ENCODE data around the gene KCNIP4.

The KCNIP4 gene

DNA sequence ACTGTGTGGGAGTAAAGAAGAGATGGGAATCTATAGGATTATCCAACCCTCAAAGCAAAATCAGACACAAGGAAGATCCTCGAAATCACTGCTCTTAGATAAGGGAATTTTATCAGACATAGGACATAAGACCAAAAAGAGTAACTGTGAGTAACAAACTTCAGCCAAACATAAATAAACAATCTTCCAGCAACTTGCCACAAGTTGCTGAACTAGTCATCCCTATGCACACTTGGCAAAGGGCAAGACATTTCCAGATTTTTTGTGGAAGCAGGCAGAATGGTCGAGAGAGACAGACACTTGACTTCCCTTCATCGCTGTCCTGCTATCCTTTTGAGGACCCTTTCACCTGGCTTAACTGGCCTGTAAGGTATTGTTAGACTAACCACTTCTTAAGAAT lies 89.6 kb downstream of the KCNIP4 start:
- Histone ChIP-seq H3K27me3 (ENCODE audit: control insufficient read depth, insufficient read depth, low read length) (no peaks in the 10 kb centered on the region), H3K9me3 (ENCODE audit: control insufficient read depth, insufficient read depth, low read length) (peaks cover 2% of the 10 kb centered on the region; the same call in 1 of the 2 replicates), H3K4me1 (ENCODE audit: control insufficient read depth, insufficient read depth, low read length) (no peaks in the 10 kb centered on the region), H3K4me3 (ENCODE audit: low read length) (no peak overlapping the region), H3K36me3 (ENCODE audit: control insufficient read depth, insufficient read depth, low read length) (no peaks in the 10 kb centered on the region; the same call in 1 of the 2 replicates), H3K27ac (ENCODE audit: low read length) (no peak overlapping the region)
- no peak for DNase-seq (ENCODE audit: low read depth, low spot score)
- WGBS (ENCODE audit: insufficient coverage, insufficient read length) = no CpG with 5 or more reads among the region's 3 CpGs

DNA sequence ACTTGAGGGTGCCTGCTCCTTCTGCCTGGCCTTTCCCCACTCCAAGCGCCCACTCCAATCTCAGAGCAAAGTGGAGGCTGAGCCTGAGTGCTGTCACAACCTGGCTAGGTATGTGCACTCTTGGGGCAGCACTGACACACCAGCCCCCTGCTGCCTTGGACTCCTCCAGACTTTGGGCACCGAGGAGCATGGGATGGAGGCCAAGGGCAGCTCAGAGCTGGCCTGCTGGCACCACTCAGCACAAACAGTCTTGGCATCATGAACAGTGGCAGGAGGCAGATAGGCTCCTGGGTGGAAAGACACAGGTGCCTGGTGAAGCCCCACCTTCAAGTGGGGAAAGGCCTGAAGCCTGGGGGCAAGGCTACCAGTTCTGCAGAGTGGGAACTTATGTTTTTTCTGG lies 91.8 kb downstream of the KCNIP4 start:
- Histone ChIP-seq H3K4me1 (ENCODE audit: control insufficient read depth, insufficient read depth, low read length) (no peaks in the 10 kb centered on the region), H3K4me3 (ENCODE audit: low read length) (no peak overlapping the region), H3K27ac (ENCODE audit: low read length) (no peak overlapping the region), H3K9me3 (ENCODE audit: control insufficient read depth, insufficient read depth, low read length) (peaks cover 2% of the 10 kb centered on the region; the same call in 1 of the 2 replicates), H3K36me3 (ENCODE audit: control insufficient read depth, insufficient read depth, low read length) (no peaks in the 10 kb centered on the region; the same call in 1 of the 2 replicates), H3K27me3 (ENCODE audit: control insufficient read depth, insufficient read depth, low read length) (no peaks in the 10 kb centered on the region)
- WGBS (ENCODE audit: insufficient coverage, insufficient read length) = no CpG with 5 or more reads among the region's 2 CpGs
- no peak for DNase-seq (ENCODE audit: low read depth, low spot score)

DNA sequence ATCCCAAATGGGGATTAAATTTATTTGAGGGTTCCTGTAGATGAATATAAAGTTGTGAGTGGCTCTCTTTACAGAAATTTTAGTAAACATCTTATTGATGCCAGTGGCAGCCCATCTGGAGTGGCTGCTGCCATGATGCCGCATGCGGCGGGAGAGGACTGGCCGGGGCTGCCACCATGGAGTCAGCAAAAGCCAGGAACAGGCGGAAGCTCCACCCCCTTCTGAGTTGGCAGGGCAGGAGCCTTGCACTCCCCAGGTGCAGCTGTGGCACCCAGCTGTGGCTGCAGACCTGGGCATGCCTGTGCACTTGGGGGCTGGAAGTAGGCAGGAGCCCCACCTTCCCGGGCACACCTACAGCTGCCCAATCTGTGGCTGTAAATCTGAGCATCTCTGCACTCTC lies 92.3 kb downstream of the KCNIP4 start:
- DNase-seq (ENCODE audit: low read depth, low spot score) = no peak
- no peaks in the 10 kb centered on the region; the same call in 1 of the 2 replicates for H3K36me3 ChIP-seq (ENCODE audit: control insufficient read depth, insufficient read depth, low read length)
- no CpG with 5 or more reads among the region's 6 CpGs for WGBS (ENCODE audit: insufficient coverage, insufficient read length)

DNA sequence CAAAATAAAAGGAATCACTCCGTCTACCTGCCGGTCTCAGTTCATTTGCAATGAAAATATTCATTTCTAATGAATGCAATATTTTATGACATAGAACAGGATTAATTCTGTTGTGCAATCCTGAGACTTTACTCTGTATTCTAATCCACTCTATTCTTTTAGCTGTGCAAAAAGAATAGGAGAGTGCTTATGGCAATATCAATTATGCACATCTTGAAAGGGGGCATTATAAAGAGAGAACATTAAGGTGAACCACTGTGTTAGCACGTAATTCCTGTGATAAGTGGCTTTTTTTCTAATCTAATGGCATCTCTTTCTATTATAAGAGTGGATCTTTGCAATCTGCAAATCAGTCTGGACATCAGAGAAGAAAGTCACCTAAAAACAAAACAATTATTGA lies 99.5 kb downstream of the KCNIP4 start:
- H3K27ac ChIP-seq (ENCODE audit: low read length) = no peak overlapping the region
- DNase-seq (ENCODE audit: low read depth, low spot score) = no peak
- no peaks in the 10 kb centered on the region for H3K9me3 ChIP-seq (ENCODE audit: control insufficient read depth, insufficient read depth, low read length)
- no CpG with 5 or more reads among the region's 3 CpGs for WGBS (ENCODE audit: insufficient coverage, insufficient read length)
- H3K27me3 ChIP-seq (ENCODE audit: control insufficient read depth, insufficient read depth, low read length) = no peaks in the 10 kb centered on the region
- H3K4me1 ChIP-seq (ENCODE audit: control insufficient read depth, insufficient read depth, low read length) = no peaks in the 10 kb centered on the region; the same call in 1 of the 2 replicates
- no peaks in the 10 kb centered on the region for H3K36me3 ChIP-seq (ENCODE audit: control insufficient read depth, insufficient read depth, low read length)
- H3K4me3 ChIP-seq (ENCODE audit: low read length) = no peak overlapping the region

More for the DNA sequence above, 92.3 kb downstream of the KCNIP4 start:
- H3K27ac ChIP-seq (ENCODE audit: low read length) = no peak overlapping the region
- H3K4me1 ChIP-seq (ENCODE audit: control insufficient read depth, insufficient read depth, low read length) = no peaks in the 10 kb centered on the region
- no peak overlapping the region for H3K4me3 ChIP-seq (ENCODE audit: low read length)
- no peaks in the 10 kb centered on the region for H3K27me3 ChIP-seq (ENCODE audit: control insufficient read depth, insufficient read depth, low read length)
- H3K9me3 ChIP-seq (ENCODE audit: control insufficient read depth, insufficient read depth, low read length) = peaks cover 2% of the 10 kb centered on the region; the same call in 1 of the 2 replicates

DNA sequence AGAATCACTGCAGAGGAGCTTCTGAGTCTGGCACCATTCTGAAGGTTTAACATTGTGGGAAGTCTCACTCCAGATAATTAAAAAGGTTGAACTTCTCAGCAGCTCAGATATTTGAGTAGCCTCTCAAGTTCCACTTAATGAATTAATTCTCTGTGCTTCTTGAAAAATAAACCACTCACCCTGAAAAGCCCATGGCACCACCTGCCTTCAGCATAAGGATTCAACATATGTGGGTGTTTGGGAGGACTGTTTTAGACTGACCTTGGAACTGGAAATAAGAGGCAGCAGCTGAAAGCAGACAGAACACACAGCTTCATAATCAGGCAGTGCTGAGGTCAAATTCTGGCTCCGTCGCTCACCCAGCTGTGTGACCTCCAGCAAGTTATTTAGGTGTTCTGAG lies 100.6 kb downstream of the KCNIP4 start:
- no CpG with 5 or more reads among the region's 2 CpGs for WGBS (ENCODE audit: insufficient coverage, insufficient read length)
- Histone ChIP-seq H3K27ac (ENCODE audit: low read length) (no peak overlapping the region), H3K4me1 (ENCODE audit: control insufficient read depth, insufficient read depth, low read length) (no peaks in the 10 kb centered on the region; the same call in 1 of the 2 replicates), H3K9me3 (ENCODE audit: control insufficient read depth, insufficient read depth, low read length) (no peaks in the 10 kb centered on the region), H3K4me3 (ENCODE audit: low read length) (no peak overlapping the region), H3K36me3 (ENCODE audit: control insufficient read depth, insufficient read depth, low read length) (no peaks in the 10 kb centered on the region), H3K27me3 (ENCODE audit: control insufficient read depth, insufficient read depth, low read length) (no peaks in the 10 kb centered on the region)
- DNase-seq (ENCODE audit: low read depth, low spot score) = no peak

DNA sequence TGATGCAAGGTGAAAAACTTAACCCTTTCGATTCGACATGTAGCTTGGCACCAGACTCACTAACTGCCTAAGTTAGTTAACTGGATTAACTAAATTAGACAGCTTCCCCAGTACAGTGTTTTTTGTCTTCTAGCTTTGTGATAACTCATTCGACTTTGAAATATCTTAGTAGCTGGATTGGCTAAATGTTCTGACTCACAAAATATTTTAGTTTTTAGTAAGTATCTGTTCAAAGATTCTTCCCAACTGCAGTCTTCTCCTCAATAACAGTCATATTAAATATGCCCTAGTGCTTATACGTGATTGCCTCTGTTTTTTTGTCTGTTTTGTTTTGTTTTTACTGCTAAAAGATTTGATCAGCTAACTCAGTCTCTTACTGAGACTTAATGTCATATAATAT lies 102.9 kb downstream of the KCNIP4 start:
- no peaks in the 10 kb centered on the region; the same call in 1 of the 2 replicates for H3K4me1 ChIP-seq (ENCODE audit: control insufficient read depth, insufficient read depth, low read length)
- WGBS (ENCODE audit: insufficient coverage, insufficient read length) = no CpG with 5 or more reads among the region's 4 CpGs

DNA sequence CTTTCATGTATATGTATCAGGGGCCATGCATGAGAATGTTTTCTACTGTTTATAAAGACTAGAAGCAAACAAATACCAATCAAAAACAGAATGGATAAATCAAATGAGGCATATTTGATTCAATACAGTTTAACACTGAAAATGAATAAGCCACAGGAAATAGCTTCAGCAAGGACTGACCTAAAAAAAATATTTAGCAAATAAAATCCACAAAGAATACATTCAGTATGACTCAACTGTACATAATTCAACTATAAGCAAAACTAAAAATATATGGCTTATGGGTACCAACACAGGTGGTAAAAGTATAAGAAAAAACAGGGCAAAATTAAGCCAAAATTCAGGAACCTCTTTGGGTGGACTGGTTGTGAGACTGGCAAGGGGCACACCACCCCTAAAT lies 112.9 kb downstream of the KCNIP4 start:
- H3K9me3 ChIP-seq (ENCODE audit: control insufficient read depth, insufficient read depth, low read length) = no peaks in the 10 kb centered on the region
- no peak overlapping the region for H3K4me3 ChIP-seq (ENCODE audit: low read length)
- DNase-seq (ENCODE audit: low read depth, low spot score) = no peak
- H3K4me1 ChIP-seq (ENCODE audit: control insufficient read depth, insufficient read depth, low read length) = no peaks in the 10 kb centered on the region
- H3K36me3 ChIP-seq (ENCODE audit: control insufficient read depth, insufficient read depth, low read length) = no peaks in the 10 kb centered on the region
- no peak overlapping the region for H3K27ac ChIP-seq (ENCODE audit: low read length)
- no peaks in the 10 kb centered on the region for H3K27me3 ChIP-seq (ENCODE audit: control insufficient read depth, insufficient read depth, low read length)

More for the DNA sequence above, 102.9 kb downstream of the KCNIP4 start:
- Histone ChIP-seq H3K27me3 (ENCODE audit: control insufficient read depth, insufficient read depth, low read length) (no peaks in the 10 kb centered on the region), H3K36me3 (ENCODE audit: control insufficient read depth, insufficient read depth, low read length) (no peaks in the 10 kb centered on the region), H3K9me3 (ENCODE audit: control insufficient read depth, insufficient read depth, low read length) (no peaks in the 10 kb centered on the region), H3K27ac (ENCODE audit: low read length) (no peak overlapping the region), H3K4me3 (ENCODE audit: low read length) (no peak overlapping the region)
- DNase-seq (ENCODE audit: low read depth, low spot score) = no peak

DNA sequence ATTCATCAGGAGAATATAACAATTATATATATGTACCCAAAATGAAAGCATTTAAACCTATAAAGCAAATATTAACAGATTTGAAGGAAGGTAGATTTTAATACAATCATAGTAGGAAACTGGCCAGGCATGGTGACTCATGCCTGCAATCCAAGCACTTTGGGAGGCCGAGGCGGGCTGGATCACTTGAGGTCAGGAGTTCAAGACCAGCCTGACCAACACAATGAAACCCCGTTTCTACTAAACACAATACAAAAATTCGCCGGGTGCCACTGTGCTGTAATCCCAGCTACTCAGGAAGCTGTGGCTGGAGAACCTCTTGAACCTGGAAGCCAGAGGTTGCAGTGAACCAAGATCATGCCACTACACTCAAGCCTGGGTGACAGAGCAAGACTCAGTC lies 118.3 kb downstream of the KCNIP4 start:
- DNase-seq (ENCODE audit: low read depth, low spot score) = no peak
- no peaks in the 10 kb centered on the region for H3K4me1 ChIP-seq (ENCODE audit: control insufficient read depth, insufficient read depth, low read length)
- H3K9me3 ChIP-seq (ENCODE audit: control insufficient read depth, insufficient read depth, low read length) = no peaks in the 10 kb centered on the region
- no peak overlapping the region for H3K27ac ChIP-seq (ENCODE audit: low read length)
- no peaks in the 10 kb centered on the region for H3K36me3 ChIP-seq (ENCODE audit: control insufficient read depth, insufficient read depth, low read length)
- H3K4me3 ChIP-seq (ENCODE audit: low read length) = no peak overlapping the region
- WGBS (ENCODE audit: insufficient coverage, insufficient read length) = no CpG with 5 or more reads among the region's 5 CpGs
- H3K27me3 ChIP-seq (ENCODE audit: control insufficient read depth, insufficient read depth, low read length) = no peaks in the 10 kb centered on the region

DNA sequence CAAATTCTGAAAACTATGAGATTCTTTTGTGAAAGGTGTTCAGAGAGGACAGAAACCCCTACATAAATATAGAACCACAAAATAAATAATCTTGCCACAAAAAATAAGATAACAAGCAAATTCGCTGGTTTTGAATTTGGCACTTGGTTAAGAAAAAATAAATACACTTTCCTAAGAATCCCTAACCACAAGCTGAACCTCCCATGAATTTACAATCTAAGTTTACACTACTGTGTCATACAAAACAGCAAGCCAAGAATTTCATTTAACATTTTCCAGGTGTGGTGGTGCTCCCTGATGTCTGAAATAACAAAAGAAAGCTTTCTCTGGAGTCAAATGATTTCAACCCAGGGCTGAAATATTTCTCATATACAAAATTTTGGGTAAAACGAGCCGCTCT lies 121.0 kb downstream of the KCNIP4 start:
- Histone ChIP-seq H3K9me3 (ENCODE audit: control insufficient read depth, insufficient read depth, low read length) (no peaks in the 10 kb centered on the region), H3K27ac (ENCODE audit: low read length) (no peak overlapping the region), H3K4me1 (ENCODE audit: control insufficient read depth, insufficient read depth, low read length) (no peaks in the 10 kb centered on the region), H3K4me3 (ENCODE audit: low read length) (no peak overlapping the region), H3K27me3 (ENCODE audit: control insufficient read depth, insufficient read depth, low read length) (no peaks in the 10 kb centered on the region), H3K36me3 (ENCODE audit: control insufficient read depth, insufficient read depth, low read length) (no peaks in the 10 kb centered on the region)
- no peak for DNase-seq (ENCODE audit: low read depth, low spot score)
- no CpG with 5 or more reads among the region's 3 CpGs for WGBS (ENCODE audit: insufficient coverage, insufficient read length)

DNA sequence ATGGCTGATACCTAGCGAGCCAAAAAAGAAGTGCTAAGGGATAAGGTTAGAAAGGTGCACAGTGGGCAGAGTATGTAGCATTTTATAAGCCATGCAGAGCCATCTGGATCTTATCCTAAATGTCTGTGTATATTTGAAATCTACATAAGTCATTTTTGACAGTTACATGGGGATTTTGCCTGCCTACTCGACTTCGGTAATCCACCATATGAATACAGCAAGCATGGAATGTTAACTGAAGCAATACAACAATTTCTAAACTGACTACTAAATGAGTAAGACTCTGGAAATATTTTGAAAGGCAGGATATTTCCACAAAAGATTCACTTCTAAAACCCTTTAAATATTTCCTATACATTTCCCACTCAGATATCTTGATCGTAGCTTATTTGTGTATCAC lies 122.5 kb downstream of the KCNIP4 start:
- no peak overlapping the region for H3K27ac ChIP-seq (ENCODE audit: low read length)
- H3K27me3 ChIP-seq (ENCODE audit: control insufficient read depth, insufficient read depth, low read length) = no peaks in the 10 kb centered on the region
- no peak overlapping the region for H3K4me3 ChIP-seq (ENCODE audit: low read length)
- H3K9me3 ChIP-seq (ENCODE audit: control insufficient read depth, insufficient read depth, low read length) = no peaks in the 10 kb centered on the region
- no peaks in the 10 kb centered on the region for H3K36me3 ChIP-seq (ENCODE audit: control insufficient read depth, insufficient read depth, low read length)
- DNase-seq (ENCODE audit: low read depth, low spot score) = no peak
- no peaks in the 10 kb centered on the region for H3K4me1 ChIP-seq (ENCODE audit: control insufficient read depth, insufficient read depth, low read length)
- 100% methylated on average over 1 of the region's 4 CpGs for WGBS (ENCODE audit: insufficient coverage, insufficient read length)

DNA sequence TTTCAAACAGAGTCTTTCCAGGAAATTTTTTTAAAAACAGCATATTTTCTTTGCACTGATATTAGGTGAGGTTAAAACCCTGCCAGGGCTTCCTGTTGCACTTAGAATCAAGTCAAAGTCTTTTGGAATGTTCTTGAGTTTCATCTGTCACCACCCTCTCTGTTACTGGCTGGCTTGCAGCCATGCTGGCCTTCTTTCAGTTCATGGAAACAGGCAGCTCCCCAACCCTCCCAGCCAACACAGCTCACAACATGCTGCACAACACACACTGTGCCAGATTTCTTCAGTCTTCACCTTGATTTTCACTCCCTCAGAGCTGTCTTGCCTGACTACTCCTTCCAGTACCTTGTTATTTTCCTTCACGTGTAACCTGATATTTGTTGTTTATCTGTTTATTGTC lies 129.5 kb downstream of the KCNIP4 start:
- DNase-seq (ENCODE audit: low read depth, low spot score) = no peak
- Histone ChIP-seq H3K4me3 (ENCODE audit: low read length) (no peak overlapping the region), H3K9me3 (ENCODE audit: control insufficient read depth, insufficient read depth, low read length) (no peaks in the 10 kb centered on the region), H3K4me1 (ENCODE audit: control insufficient read depth, insufficient read depth, low read length) (no peaks in the 10 kb centered on the region), H3K36me3 (ENCODE audit: control insufficient read depth, insufficient read depth, low read length) (no peaks in the 10 kb centered on the region), H3K27me3 (ENCODE audit: control insufficient read depth, insufficient read depth, low read length) (no peaks in the 10 kb centered on the region), H3K27ac (ENCODE audit: low read length) (no peak overlapping the region)
- no CpG with 5 or more reads among the region's 1 CpG for WGBS (ENCODE audit: insufficient coverage, insufficient read length)
